SK-N-SH (cell line): ENCODE data around the gene IL2RA. TPM values are rescaled to one million over a fixed set of nuclear protein-coding genes. Genes with fewer than 3 reads are reported as not detected.

Source experiments
- CTCF ChIA-PET: fragments of 300-600, 350-600 bp; formaldehyde crosslinking; extraction: SDS; loops from one replicate; lab custom pipeline; 2021; lab: Yijun Ruan, JAX
- POLR2A ChIA-PET: fragments of 350-600 bp; sonication (Branson Sonifier 250); formaldehyde crosslinking; extraction: SDS; loops from one replicate; lab custom pipeline; 2020; ENCODE audit warnings: antibody characterized with exemption, inconsistent platforms; lab: Yijun Ruan, JAX
- DNase-seq: peaks from one replicate; pipeline ENCODE4 v3.0.0; 2012
- H2AFZ ChIP-seq: fragments of 200-600 bp; sonication (generic); 2 replicates; pipeline ENCODE4 v1.8.1; 2016; ENCODE audit warnings: antibody characterized with exemption, mild to moderate bottlenecking, low read depth
- H3F3A ChIP-seq: fragments of 200-600 bp; sonication (generic); replicated peaks from 2 replicates; pipeline ENCODE3; 2016; ENCODE audit warnings: antibody characterized with exemption, mild to moderate bottlenecking; ENCODE audit not compliant: insufficient read depth
- H3K27ac ChIP-seq, 2 experiments: fragments of 200-500 bp in 1 of 2; fragments of 200-600 bp in 1 of 2; sonication (Bioruptor generic) in 1 of 2; sonication (generic), shearing (Covaris generic) in 1 of 2; 2 replicates each; pipeline versions ENCODE4 v1.5.1 to v1.6.1; 2014 to 2016; ENCODE audit warnings: low read depth in 2 of 2, inconsistent platforms in 1 of 2, low read length in 1 of 2, mild to moderate bottlenecking in 1 of 2, mixed read lengths in 1 of 2
- H3K27me3 ChIP-seq: fragments of 200-600 bp; sonication (generic), shearing (Covaris generic); 2 replicates; pipeline ENCODE4 v1.6.1; 2016; ENCODE audit warnings: mixed run types; ENCODE audit not compliant: insufficient read depth
- H3K36me3 ChIP-seq, 2 experiments: fragments of 200-500 bp in 1 of 2; fragments of 200-600 bp in 1 of 2; sonication (Bioruptor generic) in 1 of 2; sonication (generic) in 1 of 2; replicated peaks in 1 of 2; 2 replicates each; pipeline versions ENCODE3 to v1.5.1; 2014 to 2016; ENCODE audit warnings: low read length in 1 of 2, mild to moderate bottlenecking in 1 of 2; ENCODE audit not compliant: insufficient read depth in 2 of 2, control insufficient read depth in 1 of 2
- H3K4me1 ChIP-seq, 2 experiments: fragments of 200-500 bp in 1 of 2; fragments of 200-600 bp in 1 of 2; sonication (Bioruptor generic) in 1 of 2; sonication (generic), shearing (Covaris generic) in 1 of 2; 2 replicates each; pipeline versions ENCODE4 v1.5.1 to v1.6.1; 2014 to 2016; ENCODE audit warnings: low read depth in 1 of 2, low read length in 1 of 2, mixed run types in 1 of 2; ENCODE audit not compliant: insufficient read depth in 2 of 2, control insufficient read depth in 1 of 2
- H3K4me2 ChIP-seq: fragments of 200-600 bp; sonication (generic), shearing (Covaris generic); 2 replicates; pipeline ENCODE4 v1.6.1; 2017; ENCODE audit warnings: mixed run types
- H3K4me3 ChIP-seq, 2 experiments: fragments of 200-500 bp in 1 of 2; fragments of 200-600 bp in 1 of 2; sonication (Bioruptor generic) in 1 of 2; sonication (generic), shearing (Covaris generic) in 1 of 2; 2 replicates each; pipeline versions ENCODE4 v1.5.1 to v1.8.1; 2014 to 2016; ENCODE audit warnings: low read depth in 2 of 2, inconsistent platforms in 1 of 2, low read length in 1 of 2, mild to moderate bottlenecking in 1 of 2, mixed read lengths in 1 of 2, moderate library complexity in 1 of 2
- H3K79me2 ChIP-seq: fragments of 200-600 bp; sonication (generic); 2 replicates; pipeline ENCODE4 v1.8.1; 2017; ENCODE audit warnings: mild to moderate bottlenecking; ENCODE audit not compliant: insufficient read depth
- H3K9ac ChIP-seq: fragments of 200-600 bp; sonication (generic); 2 replicates; pipeline ENCODE4 v1.6.1; 2017; ENCODE audit warnings: mixed run types
- H3K9me2 ChIP-seq: fragments of 200-600 bp; sonication (generic); 2 replicates; pipeline ENCODE4 v1.6.1; 2017; ENCODE audit warnings: mixed run types
- H3K9me3 ChIP-seq: fragments of 200-600 bp; sonication (generic); 2 replicates; pipeline ENCODE4 v1.6.1; 2017; ENCODE audit warnings: mixed run types, mild to moderate bottlenecking, moderate library complexity
- H4K20me1 ChIP-seq: fragments of 200-600 bp; sonication (generic); 2 replicates; pipeline ENCODE4 v1.6.1; 2017; ENCODE audit warnings: mild to moderate bottlenecking, mixed run types; ENCODE audit not compliant: insufficient read depth
- CHD2 ChIP-seq: fragments of 150-350 bp; IDR thresholded peaks from 2 replicates; pipeline ENCODE4 v1.6.1; 2018; ENCODE audit warnings: low read length; ENCODE audit not compliant: partially characterized antibody
- CTCF ChIP-seq: fragments of 200-600 bp; sonication (generic); IDR thresholded peaks from 2 replicates; pipeline ENCODE4 v1.6.1; 2017; ENCODE audit warnings: antibody characterized with exemption, mild to moderate bottlenecking, moderate library complexity
- GATA2 ChIP-seq: sonication (generic); formaldehyde crosslinking; IDR thresholded peaks from 2 replicates; pipeline ENCODE4 v1.5.0; 2020; ENCODE audit warnings: mild to moderate bottlenecking, missing genetic modification reagents
- JUND ChIP-seq: IDR thresholded peaks from 2 replicates; pipeline ENCODE4 v1.4.0; 2012
- MEF2A ChIP-seq: IDR thresholded peaks from 2 replicates; pipeline ENCODE4 v1.4.0; 2012; ENCODE audit warnings: low read depth, borderline replicate concordance
- NRF1 ChIP-seq: IDR thresholded peaks from 2 replicates; pipeline ENCODE4 v1.6.1; 2012; ENCODE audit warnings: low read depth, mild to moderate bottlenecking, low read length
- POLR2AphosphoS5 ChIP-seq: IDR thresholded peaks from 2 replicates; pipeline ENCODE4 v1.6.1; 2012; ENCODE audit warnings: low read depth, low read length
- RCOR1 ChIP-seq: fragments of 150-350 bp; IDR thresholded peaks from 2 replicates; pipeline ENCODE4 v1.6.1; 2017; ENCODE audit warnings: antibody characterized with exemption, low read length
- RFX5 ChIP-seq: IDR thresholded peaks from 2 replicates; pipeline ENCODE4 v1.6.1; 2012; ENCODE audit warnings: mild to moderate bottlenecking, improper control_type of control experiment, low read length
- SIN3A ChIP-seq: IDR thresholded peaks from 2 replicates; pipeline ENCODE4 v1.6.1; 2012; ENCODE audit warnings: low read depth, mild to moderate bottlenecking, low read length, moderate library complexity, borderline replicate concordance
- SMC3 ChIP-seq: IDR thresholded peaks from 2 replicates; pipeline ENCODE4 v1.6.1; 2012; ENCODE audit warnings: low read depth, low read length, improper control_type of control experiment
- TAF1 ChIP-seq: IDR thresholded peaks from 2 replicates; pipeline ENCODE4 v1.6.1; 2012; ENCODE audit warnings: low read depth, mild to moderate bottlenecking, low read length, moderate library complexity, borderline replicate concordance
- USF1 ChIP-seq: IDR thresholded peaks from 2 replicates; pipeline ENCODE4 v1.4.0; 2012; ENCODE audit warnings: low read depth, borderline replicate concordance
- USF2 ChIP-seq: fragments of 150-350 bp; IDR thresholded peaks from 2 replicates; pipeline ENCODE4 v1.6.1; 2017; ENCODE audit warnings: antibody characterized with exemption, low read length, low read depth, borderline replicate concordance
- YY1 ChIP-seq: IDR thresholded peaks from 2 replicates; pipeline ENCODE4 v1.4.0; 2012; ENCODE audit warnings: low read depth, mild to moderate bottlenecking
- WGBS: methylation state at CpG from one replicate; pipeline ENCODE4 v1.1.6; 2017; ENCODE audit warnings: low lambda C conversion rate; 5-methylcytosine and 5-hydroxymethylcytosine counted together
- polyA plus RNA-seq, 3 experiments: library from polyadenylated mRNA; depleted of rRNA; stranded (reverse); fragments of >200 nt; gene quantifications; 2 replicates each; pipeline ENCODE4 v1.2.3, GENCODE V29; 2012

The IL2RA gene
- polyA plus RNA-seq, 1 of the 3 experiments (the other 2 are of a cell fraction), result not detected

GRCh38 chr10:5970527-5970926 is 91.6 kb downstream of the IL2RA start:
- H3K4me1 ChIP-seq, result no peaks in the 10 kb centered on the region
- TF ChIP-seq USF1, result no peak
- TF ChIP-seq TAF1, result no peak
- no peak for TF ChIP-seq SMC3
- no peak for TF ChIP-seq JUND
- no peak for TF ChIP-seq CHD2
- no peak for TF ChIP-seq RFX5
- TF ChIP-seq SIN3A, result no peak
- TF ChIP-seq GATA2 (CRISPR knock-in tag), result no peak
- no peak for TF ChIP-seq NRF1
- no peak for TF ChIP-seq CTCF
- no peak for TF ChIP-seq RCOR1
- TF ChIP-seq YY1, result no peak
- TF ChIP-seq MEF2A, result no peak
- TF ChIP-seq POLR2AphosphoS5, result no peak
- H3K27me3 ChIP-seq, result no peaks in the 10 kb centered on the region
- H3K27ac ChIP-seq, result no peak overlapping the region
- CTCF ChIA-PET, result no interaction called here
- H3K9ac ChIP-seq, result no peak overlapping the region
- 52% methylated on average over 3 of the region's 3 CpGs for WGBS
- no peaks in the 10 kb centered on the region for H3K9me2 ChIP-seq
- no peak overlapping the region for H3K4me3 ChIP-seq
- DNase-seq, result no peak
- H3K36me3 ChIP-seq, result no peaks in the 10 kb centered on the region
- H3F3A ChIP-seq, result no peaks in the 10 kb centered on the region
- no peaks in the 10 kb centered on the region for H3K9me3 ChIP-seq
- POLR2A ChIA-PET, result no interaction called here
- no peak overlapping the region for H2AFZ ChIP-seq
- H3K79me2 ChIP-seq, result no peaks in the 10 kb centered on the region
- H3K4me2 ChIP-seq, result no peak overlapping the region
- H4K20me1 ChIP-seq, result no peaks in the 10 kb centered on the region

GRCh38 chr10:5970066-5970465 is 92.1 kb downstream of the IL2RA start:
- Histone ChIP-seq H3F3A (no peaks in the 10 kb centered on the region), H3K79me2 (no peaks in the 10 kb centered on the region), H3K4me3 (no peak overlapping the region), H3K27ac (no peak overlapping the region), H3K9me3 (no peaks in the 10 kb centered on the region), H4K20me1 (no peaks in the 10 kb centered on the region), H3K4me1 (no peaks in the 10 kb centered on the region), H3K9me2 (no peaks in the 10 kb centered on the region), H3K9ac (no peak overlapping the region), H3K27me3 (no peaks in the 10 kb centered on the region), H3K4me2 (no peak overlapping the region), H3K36me3 (no peaks in the 10 kb centered on the region), H2AFZ (no peak overlapping the region)
- 48% methylated on average over 2 of the region's 2 CpGs for WGBS
- POLR2A ChIA-PET, result no interaction called here
- CTCF ChIA-PET, result no interaction called here
- DNase-seq, result no peak
- TF ChIP-seq USF2, result no peak
